Pulmonary artery endothelial cell (primary cell): ENCODE measurements around the gene IL7R. TPM values are rescaled to one million over a fixed set of nuclear protein-coding genes. Genes with fewer than 3 reads are reported as not detected.

Source experiments
- DNase-seq: peaks from one replicate; pipeline ENCODE4 v3.0.0-alpha.2; 2011; ENCODE audit warnings: low read depth, low spot score
- total RNA-seq: library from RNA; depleted of rRNA; stranded (reverse); fragments of >200 nt; gene quantifications from 2 replicates; pipeline ENCODE4 v1.2.3, GENCODE V29; 2014

Gene IL7R
- total RNA-seq, 1 donor from 2014 or later: 1.2 TPM

GRCh38 chr5:35903631-35904203 is 47.0 kb downstream of the IL7R start:
- no peak for DNase-seq

GRCh38 chr5:35904443-35905132 is 47.9 kb downstream of the IL7R start:
- DNase-seq: no peak

GRCh38 chr5:35908228-35908627 is 51.5 kb downstream of the IL7R start:
- no peak for DNase-seq

- no peak for DNase-seq
Measured at GRCh38 chr5:35908814-35909213, 52.1 kb downstream of the IL7R start.

DNA sequence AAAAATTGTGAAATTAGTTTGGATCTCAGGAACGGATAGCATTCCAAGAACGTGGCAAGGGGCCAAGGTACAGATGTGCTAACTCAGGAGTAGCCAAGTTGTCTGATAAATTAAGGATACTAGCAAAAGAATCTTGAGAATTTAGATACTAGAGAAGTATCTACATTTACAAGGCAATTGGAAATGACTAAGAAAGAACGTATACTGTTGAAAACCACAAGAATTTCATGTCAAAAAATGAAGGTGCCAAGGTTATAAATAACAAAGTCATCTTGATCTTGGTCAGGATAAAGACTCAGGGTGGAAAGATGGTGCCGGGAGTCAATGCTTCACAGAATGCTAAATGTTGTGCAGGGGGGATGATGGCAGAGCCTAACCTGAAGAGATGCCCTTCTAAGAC is 62.5 kb downstream of the IL7R start:
- DNase-seq: no peak

- DNase-seq: no peak
Measured at GRCh38 chr5:35920890-35921289, 64.2 kb downstream of the IL7R start.

- no peak for DNase-seq
Measured at GRCh38 chr5:35921930-35922329, 65.2 kb downstream of the IL7R start.

GRCh38 chr5:35922468-35922867 is 65.8 kb downstream of the IL7R start:
- no peak for DNase-seq

DNA sequence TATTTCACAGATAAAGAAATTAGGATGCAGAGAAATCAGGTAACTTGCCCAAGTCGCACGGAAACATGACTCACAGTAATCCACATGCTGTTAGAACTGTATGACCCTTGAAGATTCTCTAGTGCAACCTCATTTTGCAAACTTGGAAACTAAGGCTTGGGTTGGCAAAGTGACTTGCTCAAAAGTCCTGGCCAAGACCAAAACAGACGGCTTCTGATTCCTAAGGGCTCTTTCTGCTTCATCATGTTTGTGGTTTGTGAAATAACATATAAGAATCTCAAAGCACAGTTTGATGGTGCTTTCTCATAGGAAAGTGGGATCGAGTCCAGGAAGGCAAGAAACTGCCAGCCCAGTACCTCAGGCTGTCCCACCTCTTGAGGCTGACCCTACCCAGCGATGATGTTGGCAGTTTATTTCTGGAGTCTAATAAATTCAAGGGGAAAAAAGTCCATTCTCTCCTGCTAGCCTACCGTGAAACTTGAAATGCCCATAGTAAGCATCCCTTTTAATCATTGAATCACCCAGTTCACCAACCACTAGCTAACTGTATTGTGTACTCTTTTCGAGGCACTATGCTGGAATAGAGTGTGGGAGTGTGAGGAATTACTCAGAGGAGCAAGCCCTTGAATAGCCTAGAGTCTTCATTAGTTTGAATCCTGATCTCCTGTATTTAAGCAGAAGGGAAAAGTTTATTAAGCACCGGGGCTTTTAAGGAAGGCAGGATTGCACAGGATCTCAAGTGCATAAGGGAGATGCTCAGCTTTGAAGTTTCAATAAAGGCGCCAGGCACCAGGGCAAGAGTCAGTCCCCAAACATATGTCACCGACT is 67.6 kb downstream of the IL7R start:
- no peak for DNase-seq

DNA sequence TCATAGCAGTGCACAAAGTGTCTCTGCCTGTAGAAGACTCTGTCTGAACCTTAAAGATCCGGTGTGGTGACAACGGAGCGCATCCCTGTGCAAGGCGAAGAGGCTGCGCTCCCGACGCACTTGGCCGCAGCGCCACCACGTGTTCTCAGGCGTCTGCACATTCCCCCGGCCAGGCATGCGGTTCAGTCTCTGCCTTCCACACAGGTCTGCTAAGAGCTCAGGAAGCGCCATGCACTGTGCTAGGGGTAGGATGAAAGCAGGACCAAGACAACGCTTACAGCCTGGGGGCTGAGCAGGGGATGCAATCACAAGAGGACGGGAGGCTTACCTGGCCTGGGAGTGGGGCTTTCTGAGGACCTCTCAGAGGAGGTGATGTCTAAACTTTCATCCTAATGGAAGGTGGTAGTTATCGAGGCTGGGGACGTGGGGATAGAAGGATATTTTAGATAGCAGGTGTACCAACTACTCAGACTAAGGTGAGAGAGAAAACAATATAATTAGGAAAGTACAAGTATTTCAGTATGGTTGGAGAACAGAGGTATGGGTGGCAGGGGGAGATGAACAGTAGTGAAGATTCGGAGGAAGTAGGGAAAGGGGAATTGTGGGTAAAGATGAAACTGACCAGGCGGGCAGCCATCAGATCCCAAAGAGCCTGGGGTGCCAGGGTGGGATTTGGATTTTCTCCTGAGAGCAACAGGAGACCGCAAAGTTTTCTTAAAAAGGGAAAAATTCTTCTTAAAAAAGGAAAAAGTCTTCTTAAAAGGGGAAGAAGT is 68.4 kb downstream of the IL7R start:
- no peak for DNase-seq

- DNase-seq: no peak
Measured at GRCh38 chr5:35926389-35927051, 69.8 kb downstream of the IL7R start.

Other genes starting within 250 kb of the IL7R start
- 0.88 and 0.92 TPM in 2 replicates for gene SPEF2, start 239.0 kb upstream of the IL7R start, total RNA-seq
- gene CAPSL, start 81.7 kb downstream of the IL7R start, total RNA-seq: not detected in 2 replicates
- gene UGT3A1, start 134.5 kb downstream of the IL7R start, total RNA-seq: not detected in 2 replicates
- not detected in 2 replicates for gene UGT3A2, start 210.0 kb downstream of the IL7R start, total RNA-seq